HepG2 (cell line): ENCODE measurements around the gene NRAS. TPM values are rescaled to one million over a fixed set of nuclear protein-coding genes. Genes with fewer than 3 reads are reported as not detected.
A peak's percentile ranks its signal among the peaks of the same experiment; 100 is the strongest.

Experiments
- ARID4A ChIP-seq: sonication (generic); formaldehyde crosslinking; IDR thresholded peaks from 2 replicates; pipeline ENCODE4 v1.5.0; 2020; ENCODE audit warnings: mild to moderate bottlenecking, missing genetic modification reagents, borderline replicate concordance
- FOSL2 ChIP-seq: sonication (generic); formaldehyde crosslinking; IDR thresholded peaks from 2 replicates; pipeline ENCODE4 v1.4.0; 2020; ENCODE audit warnings: missing genetic modification reagents
- FOXM1 ChIP-seq: sonication (generic); formaldehyde crosslinking; IDR thresholded peaks from 2 replicates; pipeline ENCODE4 v1.5.0; 2020; ENCODE audit warnings: missing genetic modification reagents
- GABPA ChIP-seq, 2 experiments: IDR thresholded peaks; 2 replicates each; pipeline ENCODE4 v1.6.1; 2011 to 2016; ENCODE audit warnings: low read depth in 2 of 2, low read length in 1 of 2, missing biosample characterization in 1 of 2, missing genetic modification characterization in 1 of 2
- LRRFIP1 ChIP-seq: sonication (generic); formaldehyde crosslinking; conservative IDR thresholded peaks from 2 replicates; pipeline ENCODE4 v1.4.0; 2020; ENCODE audit warnings: missing genetic modification reagents
- MAZ ChIP-seq, 2 experiments: sonication (generic) in 1 of 2; formaldehyde crosslinking in 1 of 2; IDR thresholded peaks; 2 replicates each; pipeline versions ENCODE4 v1.5.0 to v1.6.1; 2012 to 2020; ENCODE audit warnings: low read depth in 2 of 2, mild to moderate bottlenecking in 2 of 2, borderline replicate concordance in 1 of 2, improper control_type of control experiment in 1 of 2, low read length in 1 of 2, missing genetic modification reagents in 1 of 2, moderate library complexity in 1 of 2
- RFXAP ChIP-seq: sonication (generic); formaldehyde crosslinking; IDR thresholded peaks from 2 replicates; pipeline ENCODE4 v1.4.0; 2020; ENCODE audit warnings: missing genetic modification reagents, borderline replicate concordance
- RXRB ChIP-seq: IDR thresholded peaks from 2 replicates; pipeline ENCODE4 v1.6.1; 2016; ENCODE audit warnings: borderline replicate concordance, missing genetic modification reagents, missing compliant biosample characterization
- SP1 ChIP-seq, 2 experiments: fragments of 450-650 bp in 1 of 2; sonication (generic) in 1 of 2; formaldehyde crosslinking in 1 of 2; IDR thresholded peaks; 2 replicates each; pipeline versions ENCODE4 v1.4.0 to v1.6.1; 2016 to 2020; ENCODE audit warnings: missing genetic modification reagents in 1 of 2
- THYN1 ChIP-seq: sonication (generic); formaldehyde crosslinking; IDR thresholded peaks from 2 replicates; pipeline ENCODE4 v1.8.1; 2023; ENCODE audit warnings: low read depth, mild to moderate bottlenecking, moderate library complexity, missing genetic modification reagents, borderline replicate concordance
- ZNF33B ChIP-seq: sonication (generic); formaldehyde crosslinking; IDR thresholded peaks from 2 replicates; pipeline ENCODE4 v1.5.1; 2020; ENCODE audit warnings: mild to moderate bottlenecking, missing genetic modification reagents
- ZNF354B ChIP-seq: sonication (generic); formaldehyde crosslinking; IDR thresholded peaks from 2 replicates; pipeline ENCODE4 v1.8.0; 2022; ENCODE audit warnings: mild to moderate bottlenecking, missing genetic modification reagents
- ZNF550 ChIP-seq: sonication (generic); formaldehyde crosslinking; IDR thresholded peaks from 2 replicates; pipeline ENCODE4 v1.4.0; 2020; ENCODE audit warnings: mild to moderate bottlenecking, missing genetic modification reagents, borderline replicate concordance
- ZNF704 ChIP-seq: sonication (generic); formaldehyde crosslinking; IDR thresholded peaks from 2 replicates; pipeline ENCODE4 v1.8.1; 2023; ENCODE audit warnings: mild to moderate bottlenecking, inconsistent platforms, moderate library complexity, missing genetic modification reagents, borderline replicate concordance
- ZNF781 ChIP-seq: sonication (generic); formaldehyde crosslinking; IDR thresholded peaks from 2 replicates; pipeline ENCODE4 v1.5.1; 2020; ENCODE audit warnings: borderline replicate concordance, mild to moderate bottlenecking, missing genetic modification reagents; ENCODE audit errors: not compliant biosample characterization
- polyA plus RNA-seq, 8 experiments: library from polyadenylated mRNA; depleted of rRNA in 3 of 8; stranded (reverse) in 7 of 8; unstranded in 1 of 8; fragments of >200 nt; fragmentation: Illumina TruSeq in 4 of 8; extraction: Trizol in 4 of 8; gene quantifications; 2 replicates each; pipeline versions ENCODE4 v1.2.1 to v1.2.3, GENCODE V29; 2011 to 2016; ENCODE audit warnings: low read depth in 4 of 8, missing spikeins in 1 of 8, mixed read lengths in 1 of 8; ENCODE audit not compliant: insufficient read depth in 1 of 8
- total RNA-seq, 5 experiments: library from RNA; depleted of rRNA; stranded (reverse); fragments of >200 nt; fragmentation: Illumina TruSeq; extraction: Trizol; gene quantifications; 2 replicates each; pipeline ENCODE4 v1.2.3, GENCODE V29; 2016; ENCODE audit warnings: low read depth in 1 of 5
- TF ChIP-seq, protein P1 (sequence below): sonication (generic); formaldehyde crosslinking; IDR thresholded peaks from 2 replicates; pipeline ENCODE4 v1.9.0; 2022; ENCODE audit warnings: low read depth, missing genetic modification reagents

Gene NRAS
- total and polyA plus RNA-seq, 2 of the 13 experiments (the other 11 are each of a cell fraction or from before 2014, with no cell fraction given) = 38.6 to 58.8 TPM

GRCh38 chr1:114716304-114717170, at the start of gene NRAS (continued):
- 0 out of 2 replicates have a peak, but pooled peaks have one; percentile 22 for TF ChIP-seq ZNF704
- TF ChIP-seq ZNF781 = peak; percentile 9
- peak; percentile 99 for TF ChIP-seq MAZ (IDR thresholded peaks at IDR 0.05; ENCODE audit: borderline replicate concordance, low read depth, low read length)
- TF ChIP-seq MAZ (CRISPR knock-in tag; IDR thresholded peaks at IDR 0.05; ENCODE audit: low read depth) = no peak; the same call in none of the 2 replicates
- peak; percentile 64; the same call in 1 of the 2 replicates for TF ChIP-seq RXRB (CRISPR knock-in tag)
- peak; percentile 73 for TF ChIP-seq GABPA (IDR thresholded peaks at IDR 0.05; ENCODE audit: low read depth, low read length)
- TF ChIP-seq GABPA (CRISPR knock-in tag; IDR thresholded peaks at IDR 0.05; ENCODE audit: low read depth) = peak; percentile 95
- no peak for TF ChIP-seq ZNF550 (CRISPR knock-in tag)
- no peak for TF ChIP-seq LRRFIP1 (CRISPR knock-in tag)
- TF ChIP-seq FOXM1 = no peak
- TF ChIP-seq, protein P1, sequence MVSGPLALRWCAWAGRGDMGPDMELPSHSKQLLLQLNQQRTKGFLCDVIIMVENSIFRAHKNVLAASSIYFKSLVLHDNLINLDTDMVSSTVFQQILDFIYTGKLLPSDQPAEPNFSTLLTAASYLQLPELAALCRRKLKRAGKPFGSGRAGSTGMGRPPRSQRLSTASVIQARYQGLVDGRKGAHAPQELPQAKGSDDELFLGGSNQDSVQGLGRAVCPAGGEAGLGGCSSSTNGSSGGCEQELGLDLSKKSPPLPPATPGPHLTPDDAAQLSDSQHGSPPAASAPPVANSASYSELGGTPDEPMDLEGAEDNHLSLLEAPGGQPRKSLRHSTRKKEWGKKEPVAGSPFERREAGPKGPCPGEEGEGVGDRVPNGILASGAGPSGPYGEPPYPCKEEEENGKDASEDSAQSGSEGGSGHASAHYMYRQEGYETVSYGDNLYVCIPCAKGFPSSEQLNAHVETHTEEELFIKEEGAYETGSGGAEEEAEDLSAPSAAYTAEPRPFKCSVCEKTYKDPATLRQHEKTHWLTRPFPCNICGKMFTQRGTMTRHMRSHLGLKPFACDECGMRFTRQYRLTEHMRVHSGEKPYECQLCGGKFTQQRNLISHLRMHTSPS (CRISPR knock-in tag) = no peak
- TF ChIP-seq RFXAP (CRISPR knock-in tag) = 0 out of 2 replicates have a peak, but pooled peaks have one; percentile 38
- peak; percentile 96 for TF ChIP-seq ARID4A (CRISPR knock-in tag)
- no peak for TF ChIP-seq THYN1 (CRISPR knock-in tag)
- TF ChIP-seq ZNF354B (CRISPR knock-in tag) = no peak
- no peak for TF ChIP-seq SP1 (IDR thresholded peaks at IDR 0.05)
- peak; percentile 76 for TF ChIP-seq SP1 (CRISPR knock-in tag; IDR thresholded peaks at IDR 0.05)
- TF ChIP-seq ZNF33B = 0 out of 2 replicates have a peak, but pooled peaks have one; percentile 21
- peak; percentile 35 for TF ChIP-seq FOSL2 (CRISPR knock-in tag)
